GM06990 (cell line): Measurements from ENCODE around the gene AGPAT1.

Experiments
- DNase-seq: peaks from one replicate; pipeline ENCODE4 v3.0.0-alpha.2; 2011; ENCODE audit not compliant: insufficient read length; ENCODE audit errors: extremely low read depth
- H3K27me3 ChIP-seq: replicated peaks from 2 replicates; pipeline ENCODE4 v1.6.0; 2011; ENCODE audit warnings: low read length; ENCODE audit not compliant: control insufficient read depth, insufficient read depth
- H3K36me3 ChIP-seq: 2 replicates; pipeline ENCODE4 v1.5.1; 2011; ENCODE audit warnings: low read length; ENCODE audit not compliant: control insufficient read depth, insufficient read depth
- H3K4me3 ChIP-seq: replicated peaks from 2 replicates; pipeline ENCODE4 v1.5.1; 2011; ENCODE audit warnings: low read depth, mild to moderate bottlenecking, control low read depth, low read length
- CTCF ChIP-seq: IDR thresholded peaks from 2 replicates; pipeline ENCODE4 v1.5.1; 2011; ENCODE audit warnings: low read length, control low read depth, mild to moderate bottlenecking, inconsistent platforms; ENCODE audit not compliant: insufficient read depth, poor library complexity, severe bottlenecking

The AGPAT1 gene

DNA sequence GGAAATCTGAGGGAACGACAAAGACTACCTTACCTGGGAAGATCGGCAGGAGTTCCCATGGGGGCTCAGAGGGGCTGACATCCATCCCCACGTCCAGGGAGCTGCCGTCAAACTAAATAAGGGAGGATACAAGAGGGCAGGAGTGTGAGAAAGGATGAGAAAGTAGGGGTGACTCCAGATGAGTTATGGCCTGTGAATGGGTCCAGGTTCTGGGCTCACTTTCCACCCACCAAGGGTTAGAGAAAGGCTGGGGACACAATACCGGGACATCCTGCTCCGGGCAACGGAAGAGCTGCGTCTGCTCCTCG lies 48.5 kb downstream of the AGPAT1 start:
- Histone ChIP-seq H3K27me3 (no peaks in the 10 kb centered on the region), H3K4me3 (peak overlapping the region; percentile 99), H3K36me3 (peaks cover 2% of the 10 kb centered on the region)
- DNase-seq, result no peak
- no peak for TF ChIP-seq CTCF

- Histone ChIP-seq H3K36me3 (peaks cover 5% of the 10 kb centered on the region), H3K4me3 (peak overlapping the region; percentile 99), H3K27me3 (no peaks in the 10 kb centered on the region)
- no peak for TF ChIP-seq CTCF
- DNase-seq, result no peak
These were observed 49.0 kb downstream of the AGPAT1 start for GRCh38 chr6:32126880-32127279.

GRCh38 chr6:32123681-32124080 lies 52.2 kb downstream of the AGPAT1 start:
- DNase-seq, result no peak
- no peak for TF ChIP-seq CTCF
- no peak overlapping the region for H3K4me3 ChIP-seq
- peaks cover 15% of the 10 kb centered on the region for H3K36me3 ChIP-seq
- no peaks in the 10 kb centered on the region for H3K27me3 ChIP-seq

DNA sequence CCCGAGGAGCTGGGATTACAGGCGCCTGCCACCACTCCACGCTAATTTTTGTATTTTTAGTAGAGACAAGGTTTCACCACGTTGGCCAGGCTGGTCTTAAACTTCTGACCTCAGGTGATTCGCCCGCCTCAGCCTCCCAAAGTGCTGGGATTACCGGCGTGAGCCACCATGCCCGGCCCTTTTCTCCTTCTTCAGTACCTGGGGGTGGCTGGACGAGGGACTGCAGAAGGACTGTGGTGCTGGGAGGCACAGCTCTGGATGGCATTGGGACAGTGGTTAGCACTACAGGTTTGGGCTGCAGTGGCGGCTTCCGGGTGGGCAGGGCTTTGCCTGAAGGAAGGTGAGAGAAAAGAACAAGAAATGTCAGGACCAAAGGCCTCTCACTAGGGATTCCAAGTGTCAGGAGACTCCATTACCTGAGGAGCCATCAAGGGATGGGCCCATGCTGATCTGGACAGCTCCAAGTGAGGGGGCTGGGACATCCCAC lies 55.3 kb downstream of the AGPAT1 start:
- Histone ChIP-seq H3K36me3 (peaks cover 34% of the 10 kb centered on the region), H3K4me3 (no peak overlapping the region), H3K27me3 (no peaks in the 10 kb centered on the region)
- TF ChIP-seq CTCF, result no peak
- DNase-seq, result no peak

GRCh38 chr6:32118782-32119628 lies 56.9 kb downstream of the AGPAT1 start:
- TF ChIP-seq CTCF, result peak; percentile 94
- H3K36me3 ChIP-seq, result peaks cover 37% of the 10 kb centered on the region
- no peak overlapping the region for H3K4me3 ChIP-seq
- peak; percentile 74 for DNase-seq
- H3K27me3 ChIP-seq, result no peaks in the 10 kb centered on the region
